GM19468 (cell line): Measurements from ENCODE around the gene ITGB1BP1.

ENCODE experiments used
- ATAC-seq: cut with Tn5 transposase; IDR thresholded peaks from one replicate; pipeline ENCODE4 v1.9.1; 2021; ENCODE audit warnings: mild to moderate bottlenecking, moderate library complexity, moderate number of reproducible peaks; ENCODE audit not compliant: unreplicated experiment; ENCODE audit errors: extremely low read depth

Gene ITGB1BP1

DNA sequence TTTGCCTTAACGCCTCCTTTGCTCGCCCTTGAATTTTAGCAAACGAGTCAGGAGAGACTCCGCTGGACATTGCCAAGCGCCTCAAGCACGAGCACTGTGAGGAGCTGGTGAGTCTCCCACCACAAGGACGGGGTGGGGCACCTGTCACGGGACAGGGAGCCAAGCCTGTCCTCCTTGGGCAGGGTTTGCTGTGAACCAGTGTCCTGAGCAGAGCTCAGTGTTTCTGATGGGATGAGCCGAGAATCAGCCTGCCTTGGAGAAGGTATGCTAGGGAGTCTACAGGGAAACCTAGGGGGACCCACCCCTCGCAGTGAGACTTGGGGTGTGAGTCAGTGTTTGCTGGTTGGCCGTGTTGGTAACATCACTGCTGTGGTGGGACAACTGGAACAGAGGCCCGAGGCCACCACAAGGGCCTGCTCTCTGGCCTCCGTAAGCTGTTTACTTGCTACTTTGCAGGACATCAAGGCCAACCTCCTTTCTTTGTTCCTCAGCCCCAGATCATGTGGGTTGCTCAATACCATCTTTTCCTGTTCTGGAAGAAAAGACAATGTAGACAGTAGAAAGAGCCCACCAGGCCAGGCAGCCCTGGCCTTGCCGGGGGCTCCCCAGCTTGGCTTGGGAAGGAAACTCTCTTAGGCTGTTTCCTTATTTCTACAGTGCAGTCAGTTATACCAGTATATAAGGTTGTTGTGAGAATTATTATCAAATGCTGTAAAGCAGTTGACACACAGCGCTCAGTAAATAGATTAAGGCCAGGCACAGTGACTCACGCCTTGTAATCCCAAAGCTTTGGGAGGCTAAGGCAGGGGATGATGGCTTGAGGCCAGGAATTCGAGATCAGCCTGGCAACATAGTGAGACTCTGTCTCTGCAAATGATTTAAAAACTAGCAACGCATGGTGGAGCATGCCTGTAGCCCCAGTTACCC is 42.4 kb downstream of the ITGB1BP1 start:
- no peak for ATAC-seq

DNA sequence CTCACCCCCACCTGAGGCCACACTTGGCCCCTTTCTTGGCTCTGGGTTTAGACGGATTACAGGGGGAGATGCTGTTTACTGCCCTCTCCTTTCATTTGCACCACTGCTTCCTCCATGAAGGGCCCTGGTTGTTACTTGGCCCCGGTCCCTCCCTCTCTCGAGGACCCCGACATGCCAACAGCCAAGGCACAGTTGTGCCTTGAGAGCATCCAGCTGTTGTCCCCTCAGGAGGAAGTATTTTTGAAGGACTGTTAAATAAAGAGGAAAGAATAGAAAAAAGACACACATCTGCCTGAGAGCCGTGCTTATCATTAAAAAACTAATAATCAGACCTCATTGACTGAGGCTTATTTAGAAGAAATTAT is 44.0 kb downstream of the ITGB1BP1 start:
- no peak for ATAC-seq

DNA sequence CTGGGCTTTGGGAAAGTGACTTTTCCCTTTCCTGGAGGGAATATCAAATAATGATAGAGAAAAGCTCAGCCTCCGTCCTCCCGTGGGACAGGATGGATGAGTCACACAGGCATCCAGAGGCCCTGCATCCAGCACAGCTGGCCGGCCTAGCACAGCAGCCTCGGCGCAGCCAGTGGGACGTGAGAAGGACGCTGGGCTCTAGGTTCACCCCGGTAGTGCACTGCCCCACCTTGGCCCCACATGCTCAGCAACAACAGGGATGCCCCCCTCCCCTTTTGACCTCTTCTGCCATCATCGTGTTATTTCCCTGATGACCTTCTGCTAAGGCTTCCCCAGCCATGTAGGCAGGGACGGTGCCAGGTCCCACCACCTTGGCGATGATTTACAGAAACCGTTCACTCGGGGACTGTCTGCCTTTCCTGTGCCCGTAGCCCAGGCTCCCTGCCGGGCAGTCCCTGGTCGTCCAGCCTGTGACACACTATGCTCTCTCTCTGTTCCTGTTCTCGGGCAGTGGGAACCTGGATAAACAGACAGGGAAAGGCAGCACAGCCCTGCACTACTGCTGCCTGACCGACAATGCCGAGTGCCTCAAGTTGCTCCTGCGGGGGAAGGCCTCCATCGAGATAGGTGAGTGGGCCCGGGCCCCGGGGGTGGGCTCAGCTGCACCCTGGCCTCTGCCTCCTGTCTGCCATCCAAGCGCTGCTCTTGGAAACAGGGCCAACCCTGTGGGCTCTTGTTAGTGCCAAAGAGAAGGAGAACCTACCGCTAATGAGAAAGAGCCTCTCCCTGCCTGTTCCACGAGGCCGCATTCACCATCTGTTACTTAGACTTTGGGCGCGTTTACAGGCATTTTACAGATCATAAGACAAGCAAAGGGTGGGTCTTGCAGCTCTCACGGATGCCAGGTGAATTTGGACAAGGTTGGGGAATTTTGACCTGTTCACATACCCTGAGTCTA is 44.6 kb downstream of the ITGB1BP1 start:
- no peak for ATAC-seq

DNA sequence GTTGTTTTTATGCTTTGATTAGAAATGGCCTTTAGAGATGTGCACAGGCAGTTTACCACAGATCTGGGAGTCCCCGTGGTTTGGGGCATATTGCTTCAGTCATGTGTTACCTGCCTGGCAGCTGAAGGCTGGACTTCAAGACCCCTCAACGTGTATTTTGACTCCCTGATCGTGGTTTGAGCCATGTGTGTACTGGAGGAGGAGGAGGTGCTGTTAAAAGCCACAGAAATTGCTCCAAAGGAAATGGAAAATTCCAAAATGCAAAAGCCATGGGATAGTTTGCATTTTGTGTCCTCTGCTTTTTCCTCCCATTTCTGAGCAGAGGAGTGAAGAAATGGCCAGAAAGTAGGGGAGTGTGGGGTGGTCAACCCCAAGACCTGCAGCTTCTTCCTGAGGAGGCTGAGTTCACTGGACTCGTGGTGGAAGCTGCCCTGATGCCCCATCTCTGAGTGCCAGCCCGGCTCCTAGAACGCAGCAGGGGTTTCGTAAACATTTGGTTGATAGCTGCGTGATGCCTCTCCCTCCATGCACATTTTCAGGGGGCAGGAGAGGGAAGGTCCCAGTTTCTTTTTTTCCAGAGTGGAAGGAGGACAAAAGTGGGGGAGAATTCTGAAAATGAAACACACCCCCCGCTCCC is 45.7 kb downstream of the ITGB1BP1 start:
- no peak for ATAC-seq

DNA sequence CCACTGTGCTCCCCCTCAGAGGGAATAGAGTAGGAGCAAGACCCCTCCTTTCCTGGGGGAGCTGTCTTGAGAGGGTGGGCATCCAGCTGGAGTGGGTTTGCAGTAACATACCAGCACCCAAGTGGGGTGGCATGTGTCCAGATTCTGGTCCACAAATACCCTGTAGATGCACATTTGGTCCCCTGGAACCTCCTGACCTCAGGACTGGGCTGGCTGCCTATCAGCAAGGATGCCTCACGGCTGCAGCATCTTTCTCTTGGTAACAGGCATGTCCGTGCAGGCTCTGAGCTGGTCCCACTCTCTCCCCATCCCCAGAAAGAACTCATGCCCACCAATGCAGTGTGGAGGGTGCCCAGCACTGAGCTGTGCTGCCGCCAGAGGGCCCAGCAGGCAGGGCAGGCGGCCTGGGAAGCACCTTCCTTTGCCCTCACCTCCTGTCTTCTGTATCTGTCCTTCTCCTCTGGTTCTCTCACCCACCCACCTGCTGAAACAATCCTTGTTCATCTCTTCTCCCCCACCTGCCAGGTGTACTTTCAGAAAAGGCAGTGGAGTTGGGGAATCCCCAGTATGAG is 47.4 kb downstream of the ITGB1BP1 start:
- no peak for ATAC-seq

DNA sequence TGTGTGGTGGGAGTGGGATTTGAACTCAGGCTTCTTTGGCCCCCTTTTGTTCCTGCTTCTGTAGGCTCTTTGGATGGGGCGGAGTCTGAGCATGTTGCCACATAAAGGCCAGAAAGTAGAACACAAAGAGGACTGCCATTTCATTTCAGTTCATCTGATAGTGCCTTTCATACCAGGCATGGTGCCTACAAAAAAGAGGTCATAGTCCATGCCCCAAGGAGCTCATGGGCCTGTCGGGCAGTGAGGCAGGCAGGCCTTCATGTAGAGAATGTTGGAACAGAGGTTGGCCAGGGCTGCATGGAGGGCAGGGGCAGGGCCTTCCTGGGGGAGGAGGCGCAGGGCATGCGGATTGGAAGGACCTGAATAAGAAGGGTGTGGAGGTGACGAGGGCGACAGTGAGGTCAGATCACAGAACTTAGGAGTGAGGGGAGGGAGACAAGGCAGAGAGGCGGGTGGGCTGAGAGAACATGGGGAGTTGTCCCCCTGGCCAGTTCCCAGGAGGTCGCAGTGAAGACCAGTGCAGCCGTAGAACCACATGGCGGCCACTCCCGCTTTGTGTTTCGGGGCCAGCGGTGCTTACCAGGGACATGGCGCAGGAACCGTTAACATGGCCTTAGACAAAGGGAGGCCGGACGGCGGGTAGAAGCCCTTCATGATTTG is 49.1 kb downstream of the ITGB1BP1 start:
- ATAC-seq = no peak

DNA sequence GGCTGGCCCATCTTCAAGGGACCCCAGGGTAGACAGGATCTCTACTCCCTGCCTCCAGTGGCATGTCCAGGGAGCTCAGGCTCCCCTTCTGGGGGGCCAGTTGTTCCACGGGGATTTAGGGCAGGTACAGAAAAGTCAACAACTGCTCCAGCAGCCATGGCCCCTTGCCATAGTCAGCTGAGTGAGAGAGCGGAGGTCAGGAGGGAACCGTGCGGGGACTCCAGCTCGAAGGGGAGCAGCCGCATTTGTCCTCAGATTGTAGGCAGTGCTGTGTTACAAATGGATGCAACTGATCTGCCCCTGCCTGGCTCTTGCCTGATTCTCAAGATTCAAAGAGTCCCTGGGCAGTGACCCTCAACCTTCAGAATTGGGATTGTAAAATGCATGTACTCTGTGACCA is 49.9 kb downstream of the ITGB1BP1 start:
- no peak for ATAC-seq

DNA sequence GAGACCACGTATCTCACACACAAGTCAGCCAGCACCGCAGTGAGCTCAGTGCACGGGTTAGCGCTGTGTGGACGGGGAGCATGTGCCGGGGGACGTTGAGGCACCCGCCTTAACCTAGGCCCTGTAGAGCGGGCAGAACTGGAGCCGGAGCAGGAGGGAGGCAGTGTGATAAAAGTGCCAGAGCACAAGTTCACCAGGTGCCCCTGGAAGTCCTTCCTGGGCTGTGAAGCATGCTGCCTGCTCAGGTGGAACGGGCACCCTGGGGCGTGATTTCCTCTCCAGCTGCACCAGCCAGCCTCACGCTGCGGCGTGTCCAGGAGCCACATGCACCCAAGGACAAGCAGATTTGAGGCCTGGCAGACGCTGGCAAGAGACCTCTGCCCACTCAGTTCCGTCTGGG is 50.3 kb downstream of the ITGB1BP1 start:
- no peak for ATAC-seq

DNA sequence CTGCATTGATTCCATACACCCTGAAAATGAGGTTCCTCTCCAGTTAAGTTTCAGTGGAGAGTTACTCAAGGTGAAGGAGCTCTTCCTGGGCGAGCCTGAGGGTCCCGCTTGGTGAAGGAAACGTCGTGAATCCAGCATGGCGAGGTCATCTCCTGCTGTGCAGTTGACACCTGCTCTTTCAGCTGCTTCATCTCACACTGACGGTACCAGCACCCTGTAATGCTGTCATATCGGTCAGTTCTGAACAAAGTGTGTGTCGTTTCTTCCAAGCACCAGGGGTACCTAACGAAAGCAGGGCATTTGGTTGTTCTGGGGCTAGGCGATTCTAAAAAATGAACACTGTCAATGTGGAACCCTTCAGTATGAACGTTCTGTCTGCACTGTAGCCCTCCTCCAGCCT is 52.6 kb downstream of the ITGB1BP1 start:
- no peak for ATAC-seq

DNA sequence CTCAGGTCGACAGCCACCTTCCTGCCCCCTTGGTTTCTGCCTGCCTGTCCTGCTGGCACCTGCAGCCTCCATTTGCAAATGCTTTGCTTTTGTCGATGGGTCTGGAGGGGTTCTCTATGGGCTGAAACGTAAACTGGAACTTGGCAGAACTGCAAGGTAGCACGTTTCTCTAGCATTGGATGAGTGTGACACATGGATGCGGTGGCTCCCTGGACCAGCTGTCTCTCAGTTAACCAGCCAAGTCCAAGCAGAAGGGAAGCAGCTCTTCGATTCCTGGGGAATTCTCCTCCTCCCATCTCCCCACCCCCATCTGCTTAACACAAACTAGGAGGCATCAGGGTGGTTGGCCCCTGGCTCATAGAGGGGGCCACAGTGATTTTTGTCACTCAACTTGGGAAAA is 57.3 kb downstream of the ITGB1BP1 start:
- no peak for ATAC-seq

DNA sequence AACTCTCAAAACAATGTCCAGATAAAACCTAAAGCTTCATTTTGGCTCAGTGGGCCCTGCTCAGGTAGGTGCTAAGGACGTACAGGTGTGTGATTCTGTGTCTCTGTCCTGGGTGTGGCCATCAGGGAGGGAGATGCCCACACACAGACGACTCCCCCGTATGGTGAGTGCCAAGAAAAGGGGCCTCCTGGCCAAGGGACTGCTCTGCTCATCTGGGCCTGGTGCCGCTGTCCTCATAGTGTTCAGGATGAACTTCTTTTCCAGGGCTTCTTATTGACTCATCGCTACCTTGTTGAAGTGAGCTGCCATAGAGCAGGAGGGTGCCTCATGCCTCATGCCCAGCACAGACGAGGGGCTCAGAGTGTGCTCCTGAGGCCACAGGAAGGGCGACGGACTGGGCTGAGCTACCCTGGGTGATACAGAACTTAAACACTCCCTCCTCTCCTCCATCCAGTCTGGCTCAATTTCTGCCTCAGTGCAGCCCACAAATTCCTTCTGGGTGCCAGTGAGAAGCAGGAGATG is 57.8 kb downstream of the ITGB1BP1 start:
- ATAC-seq = no peak

DNA sequence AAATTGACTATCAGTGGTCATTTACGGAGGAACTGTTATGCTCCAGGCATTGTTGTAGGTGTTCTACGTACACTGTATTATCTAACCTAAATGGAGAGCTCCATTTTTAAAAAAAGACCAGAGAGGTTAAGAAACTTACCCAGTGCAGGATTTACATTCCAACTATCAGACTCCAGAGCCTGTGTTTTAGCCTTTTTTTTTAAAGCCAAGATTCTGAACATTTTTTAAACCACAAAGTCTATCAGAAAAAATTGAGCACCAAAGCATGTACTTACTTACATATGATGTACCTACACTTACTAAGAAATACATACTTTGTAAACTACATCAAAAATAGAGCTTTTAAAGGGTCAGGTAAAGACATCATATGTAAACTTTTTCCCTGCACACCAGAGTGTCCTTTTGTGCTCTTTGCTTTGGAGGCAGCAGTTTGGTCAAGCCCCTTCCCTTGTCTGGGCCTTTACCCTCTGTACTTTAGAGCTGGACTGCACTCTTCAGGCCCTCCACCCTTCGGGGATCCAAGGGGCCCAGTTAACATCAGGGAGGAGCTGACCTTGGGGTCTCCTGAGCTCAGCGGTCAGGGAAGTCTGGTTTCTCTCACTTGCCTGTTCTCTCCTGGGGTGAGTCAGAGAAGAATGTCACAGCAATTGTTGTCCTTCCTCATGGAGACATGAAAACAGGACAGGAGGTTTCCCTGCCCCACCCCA is 58.4 kb downstream of the ITGB1BP1 start:
- ATAC-seq = no peak

DNA sequence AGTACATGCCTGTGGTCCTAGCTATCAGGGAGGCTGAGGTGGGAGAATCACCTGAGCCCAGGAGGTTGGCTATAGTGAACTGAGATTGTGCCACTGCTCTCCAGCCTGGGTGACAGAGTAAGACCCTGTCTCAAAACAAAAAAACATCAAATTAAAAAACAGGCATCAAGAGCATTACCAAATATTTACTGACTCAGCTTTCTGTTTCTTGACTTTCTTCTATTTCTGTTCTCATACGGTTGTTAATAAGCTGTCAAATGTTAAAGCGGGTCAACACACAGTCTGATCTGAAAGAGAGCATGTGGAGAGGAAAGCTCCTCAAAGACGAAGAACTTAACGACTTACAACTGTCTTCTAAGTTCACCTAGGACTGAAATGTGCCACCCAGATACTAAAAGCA is 59.0 kb downstream of the ITGB1BP1 start:
- ATAC-seq = no peak

DNA sequence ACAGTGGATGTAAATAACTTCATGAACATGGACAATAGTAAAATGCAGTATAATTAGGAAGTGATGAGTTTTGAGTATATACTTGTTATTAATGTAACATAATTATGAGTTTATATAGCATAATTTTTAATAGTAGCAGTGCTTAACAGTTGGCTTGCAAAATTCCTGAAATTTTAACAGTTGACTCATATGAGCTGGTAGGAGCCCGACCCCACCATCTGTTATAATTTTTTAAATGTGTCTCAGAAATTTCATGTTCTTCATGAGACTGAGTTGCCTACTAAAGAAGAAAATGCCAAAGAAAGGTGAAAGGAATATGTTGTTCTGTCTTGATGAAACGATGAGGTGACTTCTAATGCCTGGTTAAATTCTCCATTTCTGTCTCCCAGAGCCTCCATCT is 62.6 kb downstream of the ITGB1BP1 start:
- ATAC-seq = no peak

DNA sequence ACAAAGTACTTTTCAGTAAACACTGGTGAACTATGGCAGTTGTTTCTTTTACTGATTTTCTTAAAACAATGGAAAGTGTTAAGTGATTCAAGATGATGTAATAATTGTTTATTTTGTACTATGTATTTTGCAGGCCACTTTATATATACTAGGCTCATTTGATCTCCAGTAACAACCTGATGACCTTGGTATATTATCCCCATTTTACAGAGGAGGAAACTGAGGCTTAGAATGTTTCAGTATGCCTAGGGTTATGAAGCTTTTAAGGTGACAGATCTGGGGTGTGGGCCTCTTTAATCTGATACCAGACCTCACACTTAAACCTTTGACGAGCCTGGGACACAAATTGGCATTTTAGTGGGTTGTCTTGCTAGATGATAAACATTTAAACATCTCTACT is 63.2 kb downstream of the ITGB1BP1 start:
- ATAC-seq = no peak

DNA sequence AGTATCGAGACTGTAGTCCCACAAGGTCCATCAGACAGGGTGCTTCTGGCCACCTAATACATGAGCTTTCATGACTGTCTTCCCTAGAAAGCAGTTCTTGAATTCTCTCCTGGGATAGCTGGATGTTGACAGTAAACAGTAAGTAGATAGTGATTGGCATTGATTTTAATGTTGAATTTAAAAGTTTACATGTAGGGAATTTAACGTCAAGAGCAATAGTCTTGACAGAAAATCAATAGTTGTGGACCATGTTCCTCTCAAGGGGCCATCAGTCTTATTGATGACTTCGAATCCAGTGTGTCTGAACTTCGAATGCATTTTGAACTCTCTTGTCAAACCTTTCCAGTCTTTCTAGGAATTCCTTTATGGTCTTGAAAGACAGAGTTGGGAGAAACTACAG is 63.9 kb downstream of the ITGB1BP1 start:
- ATAC-seq = no peak

DNA sequence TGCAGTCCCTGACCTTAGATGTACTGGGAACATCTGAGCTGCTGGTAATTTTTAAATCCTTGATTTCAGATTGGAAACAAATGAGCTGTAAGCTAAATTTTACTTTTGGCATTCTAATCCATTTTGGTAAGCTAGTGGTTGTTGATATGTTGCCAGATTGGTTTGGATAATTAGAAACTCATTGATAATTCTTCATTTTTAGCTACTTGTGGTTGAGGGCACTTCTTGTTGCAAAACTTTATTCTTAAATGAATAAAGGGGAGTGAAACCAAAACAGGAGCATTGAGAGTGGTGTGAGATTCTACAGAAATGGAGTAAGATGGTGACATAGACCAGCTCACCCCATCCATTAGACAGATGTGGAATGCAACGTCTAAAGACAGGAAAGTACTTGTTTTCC is 64.5 kb downstream of the ITGB1BP1 start:
- no peak for ATAC-seq

DNA sequence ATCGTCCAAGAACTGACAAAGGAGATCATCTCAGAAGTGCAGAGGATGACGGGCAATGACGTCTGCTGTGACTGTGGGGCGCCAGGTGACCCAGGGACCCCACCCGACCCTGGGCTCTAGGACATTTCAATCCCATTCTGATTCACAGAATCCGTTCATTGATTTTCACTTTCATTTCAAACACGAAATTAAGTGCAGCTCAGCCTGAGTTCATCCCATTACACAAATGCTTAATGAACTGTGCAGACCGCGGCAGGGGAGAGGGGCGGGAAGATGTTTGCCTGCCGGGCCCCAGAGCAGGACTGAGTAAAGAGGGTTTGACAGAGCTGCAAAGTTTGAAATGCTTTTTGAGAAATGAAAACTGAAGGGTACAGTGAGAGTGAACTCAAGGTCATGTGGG is 67.1 kb downstream of the ITGB1BP1 start:
- ATAC-seq = no peak

DNA sequence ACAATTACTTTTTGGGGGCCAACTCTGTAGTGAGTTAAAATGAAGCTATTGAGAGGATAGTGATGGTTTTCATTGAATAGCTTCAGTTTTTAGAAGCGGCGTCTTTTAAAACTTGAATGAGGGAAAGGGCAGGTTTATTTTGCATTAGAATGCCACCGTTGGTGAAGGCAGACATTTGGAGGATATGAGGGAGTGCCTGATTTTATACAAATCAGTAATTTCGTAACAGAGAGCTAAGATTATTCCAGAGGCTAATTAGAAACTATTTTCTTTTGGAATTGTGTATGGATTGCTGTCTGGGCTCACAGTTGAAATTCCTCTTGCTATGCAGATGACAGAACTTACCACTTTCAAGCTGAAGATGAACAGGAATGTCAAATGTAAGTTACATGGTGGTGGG is 67.6 kb downstream of the ITGB1BP1 start:
- no peak for ATAC-seq
